NCI-H187 (cell line): ENCODE measurements around the gene LMO7.

Source experiments
- DNase-seq, 2 experiments: peaks; one replicate each; lab custom pipeline; 2025; lab: John Stamatoyannopoulos, UW

Gene LMO7

GRCh38 chr13:75635828-75636435 is at the start of gene LMO7:
Gene LMO7 (plus strand): TSS chr13:75636330. CDS start chr13:75636658, 328 bp downstream.
- DNase-seq: peak in 1 of 2 experiments; percentile 10

DNA sequence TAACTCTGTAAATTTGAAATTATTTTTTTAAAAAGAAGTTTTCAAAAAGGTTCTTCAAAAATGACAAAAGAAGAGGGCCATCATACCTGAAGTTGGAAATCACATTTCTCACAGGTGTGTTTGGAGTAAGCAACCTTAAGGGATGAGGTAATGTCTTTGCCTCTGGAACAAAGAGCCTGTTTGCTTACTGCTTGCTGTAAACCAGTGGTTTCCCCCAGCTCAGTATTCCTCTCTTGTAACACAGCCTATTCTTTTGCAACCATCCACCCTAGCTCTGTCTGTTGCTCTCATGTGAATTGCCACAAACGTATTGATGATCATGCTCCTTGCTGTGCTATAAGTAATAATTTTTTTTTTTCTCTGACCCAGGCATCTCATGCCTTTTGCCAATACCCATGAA is 48.5 kb upstream of the LMO7 start:
- no peak for DNase-seq

- no peak for DNase-seq
These were observed 39.4 kb upstream of the LMO7 start for GRCh38 chr13:75596657-75597182.

GRCh38 chr13:75600371-75600770 is 35.8 kb upstream of the LMO7 start:
- DNase-seq: no peak

- no peak for DNase-seq
These were observed 33.1 kb upstream of the LMO7 start for GRCh38 chr13:75603038-75603437.

DNA sequence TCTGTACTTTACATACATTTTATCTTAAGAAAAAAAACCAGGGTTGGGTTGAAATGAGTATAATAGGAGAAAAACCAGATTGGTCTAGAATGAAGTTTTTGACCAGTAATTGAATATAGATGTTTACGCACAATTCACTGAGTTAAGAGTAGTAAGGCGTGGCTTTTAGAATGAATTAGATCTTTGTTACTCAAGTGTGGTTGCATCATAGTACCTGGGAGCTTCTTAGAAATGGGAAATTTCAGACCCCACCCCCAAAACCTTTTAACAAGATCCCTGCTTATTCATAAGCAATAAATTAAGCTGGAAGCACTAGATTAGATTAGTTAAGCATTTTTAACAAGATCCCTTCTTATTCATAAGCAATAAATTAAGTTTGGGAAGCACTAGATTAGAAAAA is 28.7 kb upstream of the LMO7 start:
- DNase-seq: no peak

DNA sequence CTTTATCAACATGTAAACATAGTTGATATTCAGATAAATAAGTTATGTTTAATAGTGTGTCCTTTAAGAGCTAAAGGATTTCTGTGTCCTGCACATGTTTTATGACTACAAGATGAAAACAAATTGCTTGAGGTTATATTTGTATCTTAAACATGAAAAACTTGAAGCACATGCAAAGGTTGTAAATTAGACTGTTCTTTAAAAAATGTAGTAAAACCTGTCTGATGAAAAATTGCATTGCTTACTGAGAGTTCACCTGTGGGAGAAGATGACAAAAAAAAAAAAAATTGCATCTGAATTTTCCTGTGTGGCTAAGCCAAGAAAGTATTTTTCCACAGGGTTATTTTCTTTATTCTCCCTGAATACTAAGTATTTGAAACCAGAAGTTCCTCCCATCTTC is 25.7 kb upstream of the LMO7 start:
- no peak for DNase-seq

DNA sequence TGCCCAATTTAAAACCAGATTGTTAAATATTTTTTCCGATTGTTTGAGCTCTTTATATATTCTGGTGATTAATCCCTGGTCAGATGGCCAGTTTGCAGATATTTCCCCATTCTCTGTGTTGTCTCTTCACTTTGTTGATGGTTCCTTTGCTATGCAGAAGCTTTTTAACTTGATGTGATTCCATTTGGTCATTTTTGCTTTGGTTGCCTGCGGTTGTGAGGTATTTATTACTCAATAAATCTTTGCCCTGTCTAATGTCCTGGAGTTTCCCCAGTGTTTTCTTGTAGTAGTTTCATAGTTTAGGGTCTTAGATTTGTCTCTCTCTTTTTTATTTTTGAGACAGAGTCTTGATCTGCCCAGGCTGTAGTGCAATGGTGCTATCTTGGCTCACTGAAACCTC is 23.8 kb upstream of the LMO7 start:
- no peak for DNase-seq

- DNase-seq: no peak
These were observed 18.9 kb upstream of the LMO7 start for GRCh38 chr13:75617230-75617629.

- no peak for DNase-seq
These were observed 17.8 kb upstream of the LMO7 start for GRCh38 chr13:75618308-75618707.

DNA sequence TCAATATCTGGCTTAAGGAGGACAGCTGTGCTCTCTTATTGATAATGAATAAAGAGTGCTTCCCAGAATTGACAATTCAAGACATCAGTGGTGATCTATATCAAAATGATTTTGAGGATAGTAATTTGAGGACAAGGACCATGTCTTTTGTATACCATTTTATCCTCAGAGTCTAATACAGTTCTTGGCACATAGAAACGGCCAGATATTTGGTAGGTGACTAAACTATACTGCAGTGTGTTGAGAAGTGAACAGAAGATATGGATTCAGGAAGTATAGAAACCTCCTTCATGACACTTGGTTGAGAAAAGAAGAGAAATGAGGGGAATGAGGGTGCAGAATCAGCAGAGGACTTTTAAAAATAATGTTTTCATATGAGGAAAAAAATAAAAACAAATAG is 16.1 kb upstream of the LMO7 start:
- no peak for DNase-seq

DNA sequence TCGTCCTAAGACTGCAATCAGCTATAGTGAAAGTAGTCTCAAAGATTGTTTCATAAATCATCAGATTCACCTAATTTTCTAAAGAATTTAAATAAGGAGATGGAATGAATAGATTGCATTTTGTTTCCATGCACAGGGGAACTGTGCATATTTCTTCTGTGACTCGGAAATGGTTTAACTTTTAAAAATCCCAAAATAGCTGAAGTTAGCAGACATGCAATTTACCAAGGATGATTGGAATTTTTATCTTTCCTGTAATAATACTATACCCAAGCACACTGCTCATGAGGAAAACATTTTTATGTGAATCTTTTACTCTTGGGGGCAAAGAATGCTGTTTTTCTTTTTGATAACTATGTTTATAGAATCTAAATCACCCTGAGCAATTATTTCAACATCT is 15.0 kb upstream of the LMO7 start:
- DNase-seq: no peak

DNA sequence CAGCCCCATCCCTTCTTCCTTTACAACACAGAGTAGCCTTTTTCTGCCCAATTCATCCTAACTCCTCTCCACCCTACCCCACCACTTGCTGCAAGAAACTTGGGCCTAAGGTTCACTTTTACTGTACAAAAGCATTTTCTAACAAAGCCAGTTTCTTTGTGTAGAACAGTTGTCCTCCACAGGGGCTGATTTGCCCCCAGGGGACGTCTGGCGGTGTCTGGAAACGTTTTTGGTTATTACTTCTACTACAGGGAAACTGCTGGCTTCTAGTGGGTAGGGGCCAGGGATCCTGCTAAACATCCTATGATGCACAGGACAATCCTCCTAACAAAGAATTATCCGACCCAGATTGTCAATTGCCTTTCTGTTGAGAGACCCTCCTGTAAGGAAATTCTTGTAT is 7.3 kb upstream of the LMO7 start:
- DNase-seq: no peak

- no peak for DNase-seq
These were observed 2.8 kb upstream of the LMO7 start for GRCh38 chr13:75633285-75633684.

GRCh38 chr13:75635101-75635827 is 866 bp upstream of the LMO7 start:
- DNase-seq: no peak

DNA sequence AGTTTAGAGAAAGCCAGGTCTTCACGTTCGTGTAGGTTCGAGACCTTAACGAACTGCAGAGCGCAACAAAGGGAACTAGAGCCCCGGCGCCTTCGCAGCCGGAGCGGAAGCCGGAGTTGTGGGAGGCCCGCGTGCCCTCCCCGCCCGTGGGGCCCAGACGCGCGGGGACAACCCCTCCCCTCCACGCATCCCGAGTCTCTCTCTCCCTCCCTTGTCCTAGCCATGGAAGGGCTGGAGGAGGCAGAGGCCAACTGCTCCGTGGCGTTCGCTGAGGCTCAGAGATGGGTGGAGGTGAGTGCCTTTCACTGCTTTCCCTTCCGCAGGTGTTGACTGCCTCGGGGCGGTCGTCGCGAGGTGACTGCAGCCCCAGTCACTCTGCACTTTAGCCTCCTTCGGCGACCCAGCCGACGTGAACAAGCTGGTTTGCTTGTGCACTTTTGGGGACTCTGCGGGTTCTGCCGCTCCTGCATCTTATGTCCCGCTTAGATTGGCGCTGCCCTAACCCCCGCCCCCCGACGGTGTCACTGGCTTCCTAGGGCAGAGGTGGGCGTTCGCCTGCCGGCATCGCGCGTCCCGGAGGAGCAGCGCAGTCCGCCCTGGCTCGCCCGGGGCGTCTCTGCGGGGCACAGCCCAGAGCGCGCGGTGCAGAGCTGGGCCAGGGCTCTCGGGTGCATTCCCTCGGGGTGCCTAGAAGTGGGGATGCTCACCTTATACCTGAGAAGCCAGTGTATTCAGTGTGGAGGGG is 478 bp downstream of the LMO7 start:
- DNase-seq: no peak

GRCh38 chr13:75637181-75637750 is 1.1 kb downstream of the LMO7 start:
- no peak for DNase-seq

DNA sequence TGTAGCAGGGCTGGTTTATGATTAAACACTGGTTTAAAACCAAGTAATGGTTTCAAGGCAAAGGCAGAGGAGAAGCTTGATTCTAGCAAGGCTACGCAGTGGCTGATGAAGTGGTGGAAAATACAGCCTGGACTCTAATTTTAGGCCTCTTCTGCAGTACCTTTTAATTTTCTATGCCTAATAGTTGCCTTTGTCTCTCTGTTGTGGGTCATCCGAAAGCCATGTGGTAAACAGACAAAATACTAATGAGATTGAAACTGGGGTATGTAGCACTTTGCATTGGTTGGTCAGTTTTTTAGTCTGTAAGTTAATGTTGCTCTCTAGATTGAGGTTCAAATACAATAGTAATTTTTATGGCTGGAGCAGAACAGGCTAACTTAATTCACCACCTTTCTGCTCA is 3.3 kb downstream of the LMO7 start:
- no peak for DNase-seq

DNA sequence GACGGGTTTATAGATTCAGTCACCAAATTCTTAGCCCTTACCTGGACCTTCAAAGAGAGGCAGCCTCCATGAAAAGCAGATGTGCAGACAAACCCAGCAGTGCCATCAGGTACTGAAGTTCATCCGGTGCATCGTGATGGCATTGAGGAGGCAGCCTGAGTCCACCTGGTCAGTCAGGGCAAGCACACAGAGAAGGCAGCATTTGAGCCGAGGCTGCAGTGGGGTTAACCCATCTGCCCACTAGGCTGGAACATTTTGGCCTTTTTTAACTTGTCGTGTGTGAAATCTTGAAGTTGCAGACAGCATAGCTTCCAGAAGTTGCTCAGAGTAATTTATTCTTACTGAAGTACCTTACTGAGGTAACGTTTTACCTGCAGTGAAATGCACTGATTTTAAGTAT is 4.9 kb downstream of the LMO7 start:
- DNase-seq: no peak

DNA sequence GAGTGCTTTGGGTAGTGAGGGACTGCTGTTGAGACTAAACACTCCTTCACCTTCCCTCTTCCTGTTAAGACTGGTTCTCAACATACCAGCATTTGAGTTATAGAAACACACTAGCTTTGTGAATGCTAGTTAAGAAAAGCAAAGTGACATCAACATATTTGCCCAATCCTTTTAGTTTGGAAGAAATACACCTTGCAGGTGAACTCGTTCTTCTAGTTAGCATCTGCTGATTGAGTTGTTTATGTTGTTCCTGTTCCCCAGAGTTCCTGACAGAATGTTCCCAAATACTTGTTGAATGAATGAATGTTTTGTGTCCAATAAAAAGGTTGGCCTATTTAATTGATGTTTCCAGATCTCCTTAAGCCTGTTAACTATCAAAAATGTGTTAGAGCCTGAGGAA is 7.1 kb downstream of the LMO7 start:
- no peak for DNase-seq

DNA sequence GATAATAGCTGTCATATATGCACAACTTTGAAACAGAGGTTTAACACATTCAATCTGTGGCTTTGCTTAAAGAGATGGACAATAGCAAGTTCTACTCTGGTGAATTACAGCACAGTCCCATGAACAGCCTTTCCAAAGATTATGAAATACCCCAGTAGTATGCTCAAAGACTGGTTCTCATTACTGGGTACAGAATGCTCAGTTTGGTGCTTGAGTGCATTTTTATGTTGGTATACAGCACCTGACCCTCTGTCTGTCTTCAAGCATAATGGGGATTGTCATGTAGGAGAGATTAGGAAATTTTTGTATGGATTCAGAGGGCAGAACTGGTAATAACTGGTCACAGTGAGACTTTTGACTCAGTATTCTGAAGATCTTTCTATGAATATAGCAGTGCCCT is 7.6 kb downstream of the LMO7 start:
- DNase-seq: no peak

DNA sequence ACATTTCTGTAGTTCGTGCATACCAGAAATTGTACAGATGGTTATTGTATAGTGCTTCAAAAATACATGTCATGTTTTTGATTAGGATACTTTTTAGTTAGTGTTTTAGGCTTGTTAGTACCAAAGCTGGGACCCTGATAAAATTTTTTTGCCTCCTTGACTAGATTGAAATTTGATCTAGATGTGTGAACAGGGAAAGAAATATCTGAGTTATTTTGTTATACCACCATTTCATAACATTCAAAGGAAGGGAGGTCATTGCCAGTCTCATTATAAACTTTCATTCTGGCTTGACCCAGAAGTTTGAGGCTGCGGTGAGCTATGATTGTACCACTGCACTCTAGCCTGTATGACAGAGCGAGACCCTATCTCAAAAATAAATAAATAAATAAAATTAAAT is 9.0 kb downstream of the LMO7 start:
- DNase-seq: no peak
